GM19351 (cell line): ENCODE data around the gene TSPEAR.
"Not testable (repeated sequence)": the region's sequence is repeated elsewhere in the genome, so short reads cannot be mapped to it uniquely, and the experiment has no call there.

Experiments used
- ATAC-seq: cut with Tn5 transposase; IDR thresholded peaks from one replicate; pipeline ENCODE4 v1.9.1; 2021; ENCODE audit warnings: mild to moderate bottlenecking, moderate library complexity; ENCODE audit not compliant: unreplicated experiment

Gene TSPEAR

GRCh38 chr21:44612669-44613229, 98.6 kb downstream of the TSPEAR start:
- no peak for ATAC-seq

GRCh38 chr21:44612029-44612486, 99.3 kb downstream of the TSPEAR start, which contains the start of gene KRTAP10-8:
Gene KRTAP10-8, plus strand, starts transcription at chr21:44612079. Its CDS starts 22 bp downstream, at chr21:44612101.
- ATAC-seq: no peak

- ATAC-seq: no peak
These were observed 99.8 kb downstream of the TSPEAR start for GRCh38 chr21:44611551-44611950.

- not testable (repeated sequence) for ATAC-seq
These were observed 101.1 kb downstream of the TSPEAR start for GRCh38 chr21:44610157-44610843.

- no peak for ATAC-seq
These were observed 102.2 kb downstream of the TSPEAR start for GRCh38 chr21:44609193-44609592.

GRCh38 chr21:44606495-44606894, 104.9 kb downstream of the TSPEAR start:
- ATAC-seq: no peak

- no peak for ATAC-seq
These were observed 107.5 kb downstream of the TSPEAR start for GRCh38 chr21:44603911-44604310.

GRCh38 chr21:44603109-44603875, 108.1 kb downstream of the TSPEAR start:
- no peak for ATAC-seq

GRCh38 chr21:44602463-44602850, 108.9 kb downstream of the TSPEAR start:
- no peak for ATAC-seq

GRCh38 chr21:44601596-44602462, 109.5 kb downstream of the TSPEAR start:
- no peak for ATAC-seq

- ATAC-seq: not testable (repeated sequence)
These were observed 110.3 kb downstream of the TSPEAR start for GRCh38 chr21:44601091-44601490.

- not testable (repeated sequence) for ATAC-seq
These were observed 111.0 kb downstream of the TSPEAR start, which contains the start of gene KRTAP10-7 for GRCh38 chr21:44600118-44600978. Gene KRTAP10-7, plus strand, starts transcription at chr21:44600597. Its CDS starts 25 bp downstream, at chr21:44600622.

GRCh38 chr21:44599264-44600029, 111.9 kb downstream of the TSPEAR start:
- no peak for ATAC-seq

- no peak for ATAC-seq
These were observed 113.3 kb downstream of the TSPEAR start for GRCh38 chr21:44598061-44598460.

- ATAC-seq: no peak
These were observed 115.2 kb downstream of the TSPEAR start for GRCh38 chr21:44596068-44596725.

GRCh38 chr21:44595524-44595923, 115.8 kb downstream of the TSPEAR start:
- no peak for ATAC-seq

- ATAC-seq: no peak
These were observed 116.9 kb downstream of the TSPEAR start for GRCh38 chr21:44594406-44594916.
